Urinary bladder (tissue), 4 donors: Measurements from ENCODE around the gene MEIOB. TPM values are rescaled to one million over a fixed set of nuclear protein-coding genes. Genes with fewer than 3 reads are reported as not detected.
A peak's percentile ranks its signal among the peaks of the same experiment; 100 is the strongest.
"Not testable (repeated sequence)": the region's sequence is repeated elsewhere in the genome, so short reads cannot be mapped to it uniquely, and the experiment has no call there.

ENCODE experiments used
- DNase-seq: peaks from one replicate; pipeline ENCODE4 v3.0.0-alpha.2; 2015; ENCODE audit errors: extremely low spot score
- H3K27ac ChIP-seq: one replicate; pipeline ENCODE4 v1.5.1; 2013; ENCODE audit warnings: low read depth, mild to moderate bottlenecking, moderate library complexity
- H3K36me3 ChIP-seq: one replicate; pipeline ENCODE4 v1.6.1; 2013; ENCODE audit warnings: mild to moderate bottlenecking, moderate library complexity; ENCODE audit not compliant: insufficient read depth
- H3K4me1 ChIP-seq: one replicate; pipeline ENCODE4 v1.6.1; 2013; ENCODE audit warnings: mild to moderate bottlenecking, moderate library complexity; ENCODE audit not compliant: insufficient read depth
- H3K4me3 ChIP-seq: one replicate; pipeline ENCODE4 v1.5.1; 2013; ENCODE audit warnings: low read depth, low read length
- WGBS: extraction: QIAGEN DNeasy Blood & Tissue Kit; methylation state at CpG from one replicate; pipeline ENCODE4 v1.1.7; 2013; 5-methylcytosine and 5-hydroxymethylcytosine counted together
- polyA plus RNA-seq: library from polyadenylated mRNA; stranded (reverse); fragments of 200-250 nt; gene quantifications from one replicate; pipeline ENCODE4 v1.2.3, GENCODE V29; 2013
- total RNA-seq: library from RNA; depleted of rRNA; stranded (reverse); fragments of >200 nt; gene quantifications from one replicate; pipeline ENCODE4 v1.2.3, GENCODE V29; 2014
- donor health status: healthy with polysubstance abuse.
- donor health status: healthy.

The MEIOB gene
- total and polyA plus RNA-seq, 2 donors: not detected

DNA sequence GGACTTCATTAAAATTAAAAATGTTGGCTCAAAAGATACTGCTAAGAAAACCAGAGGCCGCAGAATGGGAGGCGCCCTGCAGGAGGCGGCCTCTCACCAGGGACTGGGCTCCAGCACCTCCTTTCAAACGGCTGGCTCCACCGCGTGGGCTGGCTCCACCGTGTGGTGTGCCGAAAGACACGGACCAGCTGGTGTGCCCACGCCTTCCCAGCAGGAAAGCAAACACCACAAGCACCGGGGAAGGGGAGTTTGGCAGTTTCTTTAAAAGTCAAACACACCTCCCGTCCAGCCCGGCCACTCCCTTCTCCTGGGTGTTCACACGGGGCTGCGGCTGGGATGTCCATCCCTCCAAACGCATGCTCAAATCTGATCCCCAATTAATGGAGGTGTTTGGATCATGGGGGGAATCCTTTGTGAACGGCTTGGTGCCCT is 59.2 kb downstream of the MEIOB start:
- no peak overlapping the region for H3K4me3 ChIP-seq
- no peak overlapping the region for H3K27ac ChIP-seq
- no peaks in the 10 kb centered on the region for H3K4me1 ChIP-seq
- DNase-seq: peak; percentile 25
- WGBS: 12% methylated on average over 17 of the region's 17 CpGs
- H3K36me3 ChIP-seq: peaks cover 6% of the 10 kb centered on the region

DNA sequence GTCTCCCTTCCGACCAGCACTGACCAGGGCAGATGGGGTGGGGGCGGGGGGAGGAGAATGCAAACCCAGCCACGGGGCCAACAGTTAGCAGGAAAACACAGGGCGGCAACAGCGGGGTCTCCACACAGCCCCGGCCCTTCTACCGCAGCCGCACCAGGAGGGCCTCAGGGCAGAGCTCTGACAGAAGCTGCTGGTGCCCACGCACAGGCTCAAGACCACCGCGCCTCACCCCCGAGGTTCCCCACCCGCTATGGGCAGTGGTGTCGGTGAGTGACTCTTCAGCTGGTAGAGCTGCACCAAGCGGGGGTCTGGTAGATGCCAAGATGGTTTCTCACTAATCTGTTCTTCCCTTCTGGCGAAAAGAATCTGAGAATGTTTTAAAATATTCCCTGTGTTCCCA is 61.4 kb downstream of the MEIOB start:
- no peak overlapping the region for H3K4me3 ChIP-seq
- WGBS: 93% methylated on average over 16 of the region's 16 CpGs
- no peaks in the 10 kb centered on the region for H3K4me1 ChIP-seq
- H3K36me3 ChIP-seq: no peaks in the 10 kb centered on the region
- no peak for DNase-seq
- no peak overlapping the region for H3K27ac ChIP-seq

DNA sequence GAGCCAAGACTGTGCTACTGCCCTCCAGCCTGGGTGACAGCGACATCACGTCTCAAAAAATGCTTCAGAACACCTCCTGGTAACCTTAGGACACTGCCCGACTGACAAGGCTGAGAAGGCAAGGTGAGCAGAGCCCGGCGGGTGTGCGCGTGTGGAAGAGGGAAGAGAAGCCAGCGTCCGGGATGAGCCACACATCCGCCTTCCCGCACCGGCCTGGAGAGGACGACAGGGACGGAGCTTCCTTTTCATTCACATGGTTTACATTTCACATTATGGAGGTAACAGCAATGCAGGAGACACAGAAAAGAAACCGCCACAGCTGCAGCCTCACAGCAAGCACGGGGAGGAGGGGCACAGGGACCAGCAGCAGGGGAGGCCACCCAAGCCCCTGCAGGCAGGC is 61.9 kb downstream of the MEIOB start:
- Histone ChIP-seq H3K4me3 (no peak overlapping the region), H3K27ac (no peak overlapping the region), H3K4me1 (no peaks in the 10 kb centered on the region), H3K36me3 (no peaks in the 10 kb centered on the region)
- WGBS: 93% methylated on average over 16 of the region's 16 CpGs
- DNase-seq: no peak

DNA sequence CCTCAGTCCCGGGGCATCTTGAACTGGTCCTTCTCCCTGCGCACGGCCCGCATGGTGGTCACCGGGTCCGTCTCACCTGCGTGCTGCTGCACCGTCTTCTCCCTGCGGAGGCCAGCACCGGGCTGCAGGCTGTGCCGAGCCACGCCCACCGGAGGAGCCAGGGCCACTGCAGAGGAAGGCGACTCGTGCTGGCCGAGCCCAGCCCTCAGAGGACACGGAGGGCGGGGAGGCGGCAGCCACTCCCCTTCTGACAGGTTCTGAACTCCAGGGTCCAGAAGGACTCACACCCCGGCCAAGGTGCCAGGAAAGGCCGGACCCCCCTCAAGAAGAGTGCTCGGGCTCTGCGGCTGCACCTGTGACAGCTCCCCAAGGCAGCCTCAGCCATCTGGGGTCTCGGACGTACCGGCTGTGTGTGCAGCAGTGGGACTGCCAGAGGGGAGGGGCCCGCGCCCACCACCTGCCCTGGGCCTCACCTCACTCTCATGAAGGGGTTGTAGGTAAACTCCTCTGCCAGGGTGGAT is 62.6 kb downstream of the MEIOB start:
- no peak for DNase-seq
- WGBS: 68% methylated on average over 28 of the region's 28 CpGs
- H3K36me3 ChIP-seq: no peaks in the 10 kb centered on the region
- H3K27ac ChIP-seq: no peak overlapping the region
- H3K4me3 ChIP-seq: no peak overlapping the region
- H3K4me1 ChIP-seq: no peaks in the 10 kb centered on the region

DNA sequence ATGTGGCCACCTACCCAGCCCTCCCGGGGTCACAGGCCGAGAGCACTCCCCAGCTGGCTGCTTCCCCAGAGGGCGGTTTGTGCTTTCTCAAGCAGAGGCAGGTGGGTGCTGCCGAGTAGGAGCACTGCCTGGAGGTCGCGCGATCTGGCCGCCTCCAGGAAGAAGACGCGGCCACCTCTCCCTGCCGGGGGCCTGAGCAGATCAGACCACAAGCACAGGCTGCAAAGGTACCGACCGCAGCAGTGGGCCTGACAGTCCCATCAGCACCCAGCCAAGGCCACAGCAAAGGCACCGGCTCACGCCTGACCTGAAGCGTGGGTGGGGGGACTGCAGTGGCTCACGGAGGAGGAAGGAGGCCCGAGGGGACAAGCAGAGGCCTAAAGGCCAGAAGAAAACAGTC is 63.3 kb downstream of the MEIOB start:
- no peak overlapping the region for H3K27ac ChIP-seq
- H3K36me3 ChIP-seq: no peaks in the 10 kb centered on the region
- no peak for DNase-seq
- no peak overlapping the region for H3K4me3 ChIP-seq
- 80% methylated on average over 18 of the region's 18 CpGs for WGBS
- H3K4me1 ChIP-seq: no peaks in the 10 kb centered on the region

DNA sequence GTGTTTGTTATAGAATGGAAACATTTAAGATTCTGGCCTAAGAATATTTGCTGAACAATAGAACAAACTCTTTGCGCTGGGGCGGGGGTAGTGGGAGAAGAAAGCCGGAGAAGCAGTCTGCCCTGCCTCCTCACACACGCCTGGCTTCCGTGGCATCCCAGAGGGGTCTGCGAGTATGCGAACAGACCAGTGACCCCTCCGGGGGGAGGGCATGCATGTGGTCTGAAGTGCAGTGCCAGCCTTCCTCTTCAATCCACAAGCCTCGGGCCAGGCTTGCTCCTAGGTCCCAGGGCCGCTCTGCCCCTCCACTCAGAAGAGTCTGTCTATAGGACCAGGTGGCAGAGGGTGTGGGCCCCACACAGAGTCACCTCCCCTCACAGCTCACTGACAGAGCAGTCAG is 64.3 kb downstream of the MEIOB start:
- no peaks in the 10 kb centered on the region for H3K36me3 ChIP-seq
- no peak for DNase-seq
- H3K4me3 ChIP-seq: no peak overlapping the region
- H3K27ac ChIP-seq: no peak overlapping the region
- H3K4me1 ChIP-seq: no peaks in the 10 kb centered on the region
- WGBS: 87% methylated on average over 10 of the region's 10 CpGs

DNA sequence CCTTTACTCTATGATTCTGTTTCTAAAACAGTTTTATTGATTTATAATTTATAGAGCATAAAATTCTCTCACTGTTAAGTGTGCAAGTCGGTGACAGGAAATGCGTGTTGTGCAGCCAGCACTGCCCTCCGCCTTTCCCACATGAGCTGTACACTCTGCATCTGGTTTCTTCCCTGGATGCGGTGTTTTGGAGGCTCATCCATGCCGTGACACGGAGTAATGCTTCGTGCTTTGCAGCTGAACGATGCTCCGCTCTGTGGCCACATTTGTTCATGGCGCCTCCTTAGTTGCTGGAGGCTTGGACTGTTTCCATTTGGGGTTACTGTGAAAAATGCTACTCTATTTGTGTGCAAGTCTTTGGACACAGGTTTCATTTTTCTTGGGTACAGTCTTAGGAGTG is 71.3 kb downstream of the MEIOB start:
- H3K36me3 ChIP-seq: no peaks in the 10 kb centered on the region
- no peak for DNase-seq
- H3K27ac ChIP-seq: no peak overlapping the region
- H3K4me1 ChIP-seq: no peaks in the 10 kb centered on the region
- no peak overlapping the region for H3K4me3 ChIP-seq
- 64% methylated on average over 10 of the region's 10 CpGs for WGBS

DNA sequence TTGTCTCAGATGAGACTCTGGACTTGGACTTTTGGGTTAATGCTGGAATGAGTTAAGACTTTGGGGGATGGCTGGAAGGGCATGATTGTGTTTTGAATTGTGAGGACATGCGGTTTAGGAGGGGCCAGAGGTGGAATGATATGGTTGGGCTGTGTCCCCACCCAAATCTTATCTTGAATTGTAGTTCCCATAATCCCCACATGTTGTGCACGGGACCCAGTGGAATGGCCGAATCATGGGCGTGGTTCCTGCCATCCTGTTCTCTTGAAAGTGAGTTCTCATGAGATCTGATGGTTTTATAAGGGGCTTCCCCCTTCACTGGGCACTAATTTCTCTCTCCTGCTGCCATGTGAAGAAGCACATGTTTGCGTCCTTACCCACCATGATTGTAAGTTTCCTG is 72.7 kb downstream of the MEIOB start:
- not testable (repeated sequence) for DNase-seq, H3K4me1 ChIP-seq, H3K27ac ChIP-seq, H3K4me3 ChIP-seq, H3K36me3 ChIP-seq
- whole genome bisulfite sequencing: 81% methylated on average over 5 of the region's 5 CpGs

DNA sequence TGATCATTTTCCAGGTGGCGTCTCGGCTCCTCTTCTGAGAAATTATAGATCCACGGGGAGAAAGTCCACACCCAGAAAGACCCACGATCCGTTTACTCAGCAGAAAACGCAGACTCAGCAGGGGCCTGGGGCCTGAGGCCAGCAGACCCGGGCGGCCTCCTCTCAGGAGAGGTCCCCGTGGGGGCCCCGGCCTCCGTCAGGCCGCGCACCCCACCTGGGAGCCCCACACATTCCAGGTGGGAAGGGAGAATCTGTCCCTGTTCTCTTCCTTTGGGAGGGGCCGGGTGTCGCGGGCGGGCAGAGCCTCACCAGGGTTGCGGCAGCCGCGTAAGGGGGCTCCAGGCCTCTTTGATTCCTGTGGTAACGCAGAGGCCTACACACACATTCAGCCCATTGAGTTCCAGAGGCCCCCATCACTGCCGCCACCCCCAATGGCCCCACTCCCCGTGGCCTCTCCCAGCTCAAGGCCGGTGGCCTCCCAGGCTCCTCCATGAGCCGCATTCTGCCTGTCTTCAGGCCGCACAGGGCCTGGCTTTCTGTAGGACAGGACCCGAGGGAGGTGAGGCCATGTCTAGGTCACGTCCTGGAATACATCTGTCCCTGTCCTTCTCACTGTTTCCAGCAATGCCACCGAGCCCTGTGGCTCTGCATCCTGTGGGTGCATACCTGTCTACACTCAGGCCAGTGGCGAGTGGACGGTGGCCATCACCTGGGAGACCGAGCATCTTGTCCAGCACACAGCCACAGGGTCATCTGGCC is 76.9 kb downstream of the MEIOB start:
- Histone ChIP-seq H3K4me1 (no peaks in the 10 kb centered on the region), H3K27ac (no peak overlapping the region), H3K36me3 (peaks cover 2% of the 10 kb centered on the region), H3K4me3 (no peak overlapping the region)
- no peak for DNase-seq
- 81% methylated on average over 32 of the region's 32 CpGs for WGBS

DNA sequence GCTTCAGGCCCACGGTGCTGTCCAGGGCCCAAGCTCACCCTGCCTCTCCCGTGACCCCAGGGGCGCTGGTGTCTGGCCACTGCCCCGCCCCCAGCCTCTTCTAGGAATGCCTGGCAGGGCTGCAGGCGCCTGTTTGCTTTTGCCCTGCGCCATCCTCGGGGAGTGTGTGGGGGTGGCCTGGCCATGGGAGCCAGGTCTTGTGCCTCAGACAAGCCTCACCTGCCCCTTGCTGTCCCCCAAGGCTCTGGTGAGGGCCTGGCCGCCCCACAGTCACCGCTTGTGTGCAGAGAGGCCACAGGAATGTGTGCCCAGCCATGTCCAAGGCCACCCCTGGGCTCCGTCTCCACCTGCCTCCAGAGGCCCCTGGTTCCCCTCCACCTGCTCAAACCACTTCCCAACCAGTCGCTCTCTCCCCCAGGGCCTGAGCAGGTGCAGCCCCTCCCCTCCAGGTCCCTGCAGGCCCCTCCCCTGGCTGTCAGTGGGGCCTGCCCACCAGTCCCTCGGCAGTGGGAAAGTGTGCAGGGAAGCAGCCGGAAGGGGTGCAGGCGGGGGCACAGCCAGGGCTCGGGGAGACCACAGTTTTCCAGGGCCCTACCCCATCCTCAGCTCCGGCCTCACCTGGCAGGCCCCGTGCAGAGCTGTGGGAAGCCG is 77.6 kb downstream of the MEIOB start:
- Histone ChIP-seq H3K4me3 (no peak overlapping the region), H3K36me3 (peaks cover 2% of the 10 kb centered on the region), H3K27ac (no peak overlapping the region), H3K4me1 (no peaks in the 10 kb centered on the region)
- DNase-seq: no peak
- 63% methylated on average over 18 of the region's 18 CpGs for WGBS

DNA sequence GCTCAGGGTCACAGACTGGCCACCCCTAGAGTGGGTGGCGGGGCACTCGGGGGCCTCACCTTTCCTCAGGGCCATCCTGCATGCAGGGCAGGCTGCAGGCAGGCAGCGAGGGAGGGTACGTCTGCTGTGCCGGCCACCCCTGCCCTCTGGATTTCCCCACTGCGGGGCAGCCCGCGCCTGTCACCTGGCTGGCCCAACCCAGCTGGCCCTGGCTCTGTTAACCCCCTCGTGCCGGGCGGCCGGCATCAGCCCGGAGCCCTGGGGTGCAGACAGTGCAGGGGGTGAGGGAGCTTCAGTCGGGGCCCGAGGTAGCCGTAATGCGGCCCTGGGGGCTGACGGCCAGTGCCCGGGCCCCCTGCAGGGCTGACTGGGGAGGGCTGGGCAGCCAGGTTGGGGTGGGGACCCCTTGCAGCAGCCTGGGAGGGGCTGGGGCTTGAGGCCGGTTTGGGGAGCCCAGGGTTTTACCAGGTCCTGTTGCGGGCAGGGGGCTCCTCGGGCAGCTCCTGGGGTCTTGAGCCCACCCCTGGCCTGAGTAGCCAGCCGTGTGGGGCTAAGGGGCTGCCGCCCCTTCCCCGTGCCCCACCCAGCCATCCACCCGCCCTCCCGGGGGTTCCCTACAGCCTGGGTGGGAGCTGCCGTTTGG is 78.3 kb downstream of the MEIOB start, which contains the start of gene IGFALS:
IGFALS (minus strand) TSS at position 128 of the 643 bp plus-strand sequence; CDS start at position 75, 53 bp downstream.
- no peak for DNase-seq
- WGBS: 56% methylated on average over 28 of the region's 28 CpGs
- Histone ChIP-seq H3K4me1 (no peaks in the 10 kb centered on the region), H3K4me3 (no peak within 1 kb of the TSS), H3K27ac (no peak within 1 kb of the TSS), H3K36me3 (peaks cover 2% of the 10 kb centered on the region)

DNA sequence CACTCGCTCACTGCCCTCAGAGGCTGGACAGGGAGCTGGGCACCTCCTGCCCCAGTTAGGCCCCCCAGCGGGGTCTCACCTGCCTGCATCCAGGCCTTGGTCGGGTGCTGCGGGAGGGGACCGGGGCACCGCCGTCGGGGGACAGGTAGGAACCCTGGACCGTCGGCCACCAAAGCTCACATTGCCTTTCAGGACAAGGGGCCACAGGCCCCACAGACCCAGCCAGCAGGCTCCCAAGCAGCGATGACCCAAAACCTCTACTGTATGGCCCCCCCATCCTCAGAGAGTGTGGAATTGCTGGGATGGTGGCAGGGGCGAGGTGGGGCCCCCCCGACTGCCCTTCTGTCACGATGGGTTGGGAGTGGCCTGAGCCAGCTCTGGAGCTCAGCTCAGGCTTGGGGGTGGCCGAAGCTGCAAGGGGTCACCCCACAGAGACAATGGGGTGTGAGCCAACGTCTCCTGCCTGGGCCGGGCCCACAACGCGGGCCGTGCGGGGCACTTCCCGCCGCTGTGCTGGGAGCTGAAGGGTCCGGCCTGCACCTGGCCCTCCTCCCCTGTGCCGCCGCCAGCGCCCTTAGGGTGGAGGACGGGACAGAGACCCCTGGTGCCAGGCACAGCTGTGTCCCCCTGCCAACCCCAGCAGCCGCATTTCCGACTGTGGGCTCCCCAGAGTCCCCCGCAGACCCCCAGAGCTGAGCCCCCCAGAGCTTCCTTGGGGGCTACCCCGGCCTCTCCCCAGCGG is 79.0 kb downstream of the MEIOB start:
- WGBS: 86% methylated on average over 33 of the region's 33 CpGs
- Histone ChIP-seq H3K4me3 (no peak overlapping the region), H3K27ac (no peak overlapping the region), H3K4me1 (no peaks in the 10 kb centered on the region), H3K36me3 (peaks cover 2% of the 10 kb centered on the region)
- DNase-seq: no peak
